Uterus (tissue), 4 donors: ENCODE data around the gene TMOD3. TPM values are rescaled to one million over a fixed set of nuclear protein-coding genes. Genes with fewer than 3 reads are reported as not detected.

Experiments used
- DNase-seq, 2 donors: peaks; one replicate each; pipeline ENCODE4 v3.0.0-alpha.2; 2019 to 2020
- H3K27ac ChIP-seq, 2 donors: fragments of 200-600 bp; sonication (generic); 1 replicate in 1 of 2; 2 replicates in 1 of 2; pipeline ENCODE4 v1.5.1; 2016 to 2018
- H3K27me3 ChIP-seq, 2 donors: fragments of 200-600 bp; sonication (generic); one replicate each; pipeline ENCODE4 v1.5.1; 2018 to 2019; ENCODE audit warnings: control low read depth in 1 of 2
- H3K36me3 ChIP-seq, 2 donors: fragments of 200-600 bp; sonication (generic); one replicate each; pipeline ENCODE4 v1.5.1; 2019; ENCODE audit warnings: control low read depth in 1 of 2
- H3K4me1 ChIP-seq, 2 donors: fragments of 200-600 bp; sonication (generic); one replicate each; pipeline ENCODE4 v1.5.1; 2018 to 2019; ENCODE audit warnings: control low read depth in 1 of 2
- H3K4me3 ChIP-seq, 2 donors: fragments of 200-600 bp; sonication (generic); 1 replicate in 1 of 2; 2 replicates in 1 of 2; pipeline ENCODE4 v1.5.1; 2018 to 2019; ENCODE audit warnings: mild to moderate bottlenecking in 1 of 2
- H3K9me3 ChIP-seq, 2 donors: fragments of 200-600 bp; sonication (generic); one replicate each; pipeline ENCODE4 v1.5.1; 2019; ENCODE audit warnings: control low read depth in 1 of 2
- CTCF ChIP-seq, 4 experiments: fragments of 200-600 bp in 2 of 4; fragments of 450-650 bp in 2 of 4; sonication (generic) in 2 of 4; IDR thresholded peaks; one replicate each; pipeline ENCODE4 v1.5.1; 2016 to 2019; ENCODE audit warnings: antibody characterized with exemption in 4 of 4, mild to moderate bottlenecking in 2 of 4, moderate library complexity in 1 of 4
- POLR2A ChIP-seq, 2 donors: fragments of 450-650 bp; IDR thresholded peaks; one replicate each; pipeline ENCODE4 v1.6.1; 2016; ENCODE audit warnings: antibody characterized with exemption in 2 of 2, mild to moderate bottlenecking in 1 of 2, moderate library complexity in 1 of 2
- intact Hi-C: fragments of 100-400 bp; cut with DNase I; formaldehyde crosslinking; loops from one replicate; pipeline ENCODE4 v1.15.1; 2023; ENCODE audit warnings: low total_unique reads
- total RNA-seq, 4 donors: library from RNA; depleted of rRNA in 3 of 4; stranded (reverse); fragments of >200 nt in 3 of 4; gene quantifications; one replicate each; pipeline versions ENCODE4 v1.1.0 to v1.2.4, GENCODE V29; 2014 to 2023
- donor health status: DM: yes; HTN: yes; CAD: no.

Gene TMOD3
- total RNA-seq, 4 donors from 2014 or later, result 10.5 to 49.6 (median 37.1) TPM

- intact Hi-C loops, result no loop called here
- TF ChIP-seq CTCF (IDR thresholded peaks at IDR 0.05), result no peak
- TF ChIP-seq POLR2A (IDR thresholded peaks at IDR 0.05), result no peak
- Histone ChIP-seq H3K27me3 (no peaks in the 10 kb centered on the region), H3K27ac (peak overlapping the region; percentile 89 to 90), H3K4me1 (no peaks in the 10 kb centered on the region), H3K9me3 (no peaks in the 10 kb centered on the region), H3K36me3 (no peaks in the 10 kb centered on the region), H3K4me3 (peak overlapping the region in 1 of 2 donors; percentile 83)
- DNase-seq, result no peak
Measured at GRCh38 chr15:51828621-51829375, 655 bp upstream of the TMOD3 start.

- no peak for DNase-seq
- H3K4me1 ChIP-seq, result no peaks in the 10 kb centered on the region
- peak overlapping the region; percentile 72 to 83 for H3K4me3 ChIP-seq
- intact Hi-C loops, result no loop called here
- no peaks in the 10 kb centered on the region for H3K36me3 ChIP-seq
- no peaks in the 10 kb centered on the region for H3K9me3 ChIP-seq
- peak overlapping the region; percentile 89 to 90 for H3K27ac ChIP-seq
- no peaks in the 10 kb centered on the region for H3K27me3 ChIP-seq
- TF ChIP-seq CTCF (IDR thresholded peaks at IDR 0.05), result no peak
Measured at GRCh38 chr15:51830276-51830806, 888 bp downstream of the TMOD3 start.

- DNase-seq, result no peak
- H3K4me3 ChIP-seq, result no peak overlapping the region
- H3K9me3 ChIP-seq, result no peaks in the 10 kb centered on the region
- H3K4me1 ChIP-seq, result peaks cover 4 to 5% of the 10 kb centered on the region in 2 donors
- H3K27me3 ChIP-seq, result no peaks in the 10 kb centered on the region
- H3K27ac ChIP-seq, result no peak overlapping the region
- no peaks in the 10 kb centered on the region for H3K36me3 ChIP-seq
- intact Hi-C loops, result no loop called here
- no peak for TF ChIP-seq POLR2A (IDR thresholded peaks at IDR 0.05)
- no peak for TF ChIP-seq CTCF (IDR thresholded peaks at IDR 0.05)
Measured at GRCh38 chr15:51833772-51834171, 4.3 kb downstream of the TMOD3 start.

- TF ChIP-seq POLR2A (IDR thresholded peaks at IDR 0.05), result no peak
- no peak for TF ChIP-seq CTCF (IDR thresholded peaks at IDR 0.05)
- intact Hi-C loops, result no loop called here
- peak overlapping the region in 1 of 2 donors; percentile 16 for H3K27ac ChIP-seq
- DNase-seq, result no peak
- peaks cover 4 to 11% of the 10 kb centered on the region in 2 donors for H3K4me1 ChIP-seq
- no peak overlapping the region for H3K4me3 ChIP-seq
- H3K9me3 ChIP-seq, result no peaks in the 10 kb centered on the region
- no peaks in the 10 kb centered on the region for H3K27me3 ChIP-seq
- H3K36me3 ChIP-seq, result no peaks in the 10 kb centered on the region
Measured at GRCh38 chr15:51837792-51838251, 8.4 kb downstream of the TMOD3 start.

- no peaks in the 10 kb centered on the region for H3K9me3 ChIP-seq
- H3K36me3 ChIP-seq, result no peaks in the 10 kb centered on the region
- intact Hi-C loops, result no loop called here
- H3K4me1 ChIP-seq, result peaks cover 4 to 16% of the 10 kb centered on the region in 2 donors
- no peak for DNase-seq
- H3K4me3 ChIP-seq, result no peak overlapping the region
- peak overlapping the region in 1 of 2 donors; percentile 16 for H3K27ac ChIP-seq
- no peak for TF ChIP-seq POLR2A (IDR thresholded peaks at IDR 0.05)
- no peak for TF ChIP-seq CTCF (IDR thresholded peaks at IDR 0.05)
- H3K27me3 ChIP-seq, result no peaks in the 10 kb centered on the region
Measured at GRCh38 chr15:51838270-51838669, 8.8 kb downstream of the TMOD3 start.
